Stimulated activated CD8-positive, alpha-beta memory T cell treated with anti-CD3 and anti-CD28 coated beads, Interleukin-15, amount 100 ng/mL, for 1 hour (primary cell): ENCODE results near the gene CCDC86.

Experiments used
- DNase-seq: peaks from one replicate; pipeline ENCODE4 v3.0.0-alpha.2; 2020; ENCODE audit warnings: low read depth

CCDC86 gene

GRCh38 chr11:60831143-60831500 is 10.8 kb upstream of the CCDC86 start:
- peak; percentile 73 for DNase-seq

GRCh38 chr11:60831501-60832079 is 10.3 kb upstream of the CCDC86 start:
- DNase-seq = no peak

GRCh38 chr11:60834742-60835533 is 7.0 kb upstream of the CCDC86 start:
- DNase-seq = no peak

- no peak for DNase-seq
These were observed 6.4 kb upstream of the CCDC86 start for GRCh38 chr11:60835534-60835846.

GRCh38 chr11:60836866-60837515 is 4.9 kb upstream of the CCDC86 start:
- DNase-seq = no peak

GRCh38 chr11:60838132-60838531 is 3.8 kb upstream of the CCDC86 start:
- no peak for DNase-seq

- no peak for DNase-seq
These were observed 1.2 kb upstream of the CCDC86 start for GRCh38 chr11:60840470-60841430.

- no peak for DNase-seq
These were observed 1.0 kb downstream of the CCDC86 start for GRCh38 chr11:60842668-60843600.

GRCh38 chr11:60844045-60844869 is 2.3 kb downstream of the CCDC86 start:
- no peak for DNase-seq

GRCh38 chr11:60844870-60845221 is 2.9 kb downstream of the CCDC86 start:
- DNase-seq = no peak

GRCh38 chr11:60845338-60845737 is 3.4 kb downstream of the CCDC86 start:
- DNase-seq = no peak

GRCh38 chr11:60847281-60847680 is 5.4 kb downstream of the CCDC86 start:
- DNase-seq = no peak

- no peak for DNase-seq
These were observed 6.0 kb downstream of the CCDC86 start for GRCh38 chr11:60847896-60848295.

- DNase-seq = no peak
These were observed 6.8 kb downstream of the CCDC86 start for GRCh38 chr11:60848714-60849151.

GRCh38 chr11:60849641-60850520 is 8.0 kb downstream of the CCDC86 start:
- no peak for DNase-seq

GRCh38 chr11:60851327-60852104 is 9.6 kb downstream of the CCDC86 start:
- no peak for DNase-seq

GRCh38 chr11:60852117-60852981 is 10.4 kb downstream of the CCDC86 start:
- no peak for DNase-seq
